ENCODE measurements around the gene FRMD4A. TPM values are rescaled to one million over a fixed set of nuclear protein-coding genes. Genes with fewer than 3 reads are reported as not detected.
"Not testable (repeated sequence)": the region's sequence is repeated elsewhere in the genome, so short reads cannot be mapped to it uniquely, and the experiment has no call there.

Gene FRMD4A
- total RNA-seq, 1 experiment from 2014 or later: not detected

- no peak overlapping the region for H3K27ac ChIP-seq (ENCODE audit: low read length)
- no peak overlapping the region for H3K4me3 ChIP-seq (ENCODE audit: low read length)
- no peaks in the 10 kb centered on the region for H4K20me1 ChIP-seq (ENCODE audit: insufficient read depth, low read depth, low read length)
- no peaks in the 10 kb centered on the region for H3K27me3 ChIP-seq (ENCODE audit: low read length)
- no peak overlapping the region for H3K9ac ChIP-seq (ENCODE audit: low read length)
- no peaks in the 10 kb centered on the region for H3K9me2 ChIP-seq (replicated peaks; ENCODE audit: insufficient read depth, low read length)
- no peaks in the 10 kb centered on the region for H3K79me2 ChIP-seq (ENCODE audit: low read length)
- H3K4me2 ChIP-seq (ENCODE audit: low read depth, low read length, poor library complexity, severe bottlenecking): no peak overlapping the region
- DNase-seq: no peak
- H2AFZ ChIP-seq (ENCODE audit: low read length): no peak overlapping the region
- H3K36me3 ChIP-seq (ENCODE audit: insufficient read depth, low read length): no peaks in the 10 kb centered on the region
- no peaks in the 10 kb centered on the region for H3K4me1 ChIP-seq (ENCODE audit: low read length)
- H3K9me3 ChIP-seq (ENCODE audit: low read length): no peaks in the 10 kb centered on the region
These were observed 422.2 kb downstream of the FRMD4A start for GRCh38 chr10:13908475-13908874.

GRCh38 chr10:13907570-13907969 is 423.2 kb downstream of the FRMD4A start:
- Histone ChIP-seq H3K4me1 (ENCODE audit: low read length) (no peaks in the 10 kb centered on the region), H3K27ac (ENCODE audit: low read length) (no peak overlapping the region), H3K79me2 (ENCODE audit: low read length) (no peaks in the 10 kb centered on the region), H2AFZ (ENCODE audit: low read length) (no peak overlapping the region), H3K9ac (ENCODE audit: low read length) (no peak overlapping the region), H3K36me3 (ENCODE audit: insufficient read depth, low read length) (no peaks in the 10 kb centered on the region), H3K4me2 (ENCODE audit: low read depth, low read length, poor library complexity, severe bottlenecking) (no peak overlapping the region), H3K4me3 (ENCODE audit: low read length) (no peak overlapping the region), H3K9me2 (replicated peaks; ENCODE audit: insufficient read depth, low read length) (no peaks in the 10 kb centered on the region), H3K9me3 (ENCODE audit: low read length) (no peaks in the 10 kb centered on the region), H4K20me1 (ENCODE audit: insufficient read depth, low read depth, low read length) (no peaks in the 10 kb centered on the region), H3K27me3 (ENCODE audit: low read length) (no peaks in the 10 kb centered on the region)
- no peak for DNase-seq

- Histone ChIP-seq H3K27ac (ENCODE audit: low read length) (no peak overlapping the region), H2AFZ (ENCODE audit: low read length) (no peak overlapping the region), H3K4me2 (ENCODE audit: low read depth, low read length, poor library complexity, severe bottlenecking) (no peak overlapping the region), H3K9me2 (replicated peaks; ENCODE audit: insufficient read depth, low read length) (no peaks in the 10 kb centered on the region), H4K20me1 (ENCODE audit: insufficient read depth, low read depth, low read length) (no peaks in the 10 kb centered on the region), H3K9me3 (ENCODE audit: low read length) (no peaks in the 10 kb centered on the region), H3K4me1 (ENCODE audit: low read length) (no peaks in the 10 kb centered on the region), H3K36me3 (ENCODE audit: insufficient read depth, low read length) (no peaks in the 10 kb centered on the region), H3K9ac (ENCODE audit: low read length) (no peak overlapping the region), H3K27me3 (ENCODE audit: low read length) (no peaks in the 10 kb centered on the region), H3K4me3 (ENCODE audit: low read length) (no peak overlapping the region), H3K79me2 (ENCODE audit: low read length) (no peaks in the 10 kb centered on the region)
- no peak for DNase-seq
These were observed 425.4 kb downstream of the FRMD4A start for GRCh38 chr10:13905281-13905680.

GRCh38 chr10:13904064-13904463 is 426.7 kb downstream of the FRMD4A start:
- Histone ChIP-seq H3K27ac (ENCODE audit: low read length) (no peak overlapping the region), H3K79me2 (ENCODE audit: low read length) (no peaks in the 10 kb centered on the region), H3K9me3 (ENCODE audit: low read length) (no peaks in the 10 kb centered on the region), H3K4me1 (ENCODE audit: low read length) (no peaks in the 10 kb centered on the region), H3K9ac (ENCODE audit: low read length) (no peak overlapping the region), H3K36me3 (ENCODE audit: insufficient read depth, low read length) (no peaks in the 10 kb centered on the region), H3K4me2 (ENCODE audit: low read depth, low read length, poor library complexity, severe bottlenecking) (no peak overlapping the region), H3K9me2 (replicated peaks; ENCODE audit: insufficient read depth, low read length) (no peaks in the 10 kb centered on the region), H2AFZ (ENCODE audit: low read length) (no peak overlapping the region), H3K4me3 (ENCODE audit: low read length) (no peak overlapping the region), H4K20me1 (ENCODE audit: insufficient read depth, low read depth, low read length) (no peaks in the 10 kb centered on the region), H3K27me3 (ENCODE audit: low read length) (no peaks in the 10 kb centered on the region)
- DNase-seq: no peak

GRCh38 chr10:13902868-13903587 is 427.7 kb downstream of the FRMD4A start:
- no peaks in the 10 kb centered on the region for H4K20me1 ChIP-seq (ENCODE audit: insufficient read depth, low read depth, low read length)
- no peaks in the 10 kb centered on the region for H3K79me2 ChIP-seq (ENCODE audit: low read length)
- no peak overlapping the region for H3K9ac ChIP-seq (ENCODE audit: low read length)
- no peaks in the 10 kb centered on the region for H3K36me3 ChIP-seq (ENCODE audit: insufficient read depth, low read length)
- H3K9me3 ChIP-seq (ENCODE audit: low read length): no peaks in the 10 kb centered on the region
- H3K4me1 ChIP-seq (ENCODE audit: low read length): no peaks in the 10 kb centered on the region
- H2AFZ ChIP-seq (ENCODE audit: low read length): no peak overlapping the region
- H3K27ac ChIP-seq (ENCODE audit: low read length): no peak overlapping the region
- H3K27me3 ChIP-seq (ENCODE audit: low read length): no peaks in the 10 kb centered on the region
- no peak overlapping the region for H3K4me3 ChIP-seq (ENCODE audit: low read length)
- no peaks in the 10 kb centered on the region for H3K9me2 ChIP-seq (replicated peaks; ENCODE audit: insufficient read depth, low read length)
- DNase-seq: no peak
- H3K4me2 ChIP-seq (ENCODE audit: low read depth, low read length, poor library complexity, severe bottlenecking): no peak overlapping the region

GRCh38 chr10:13899941-13900340 is 430.8 kb downstream of the FRMD4A start:
- Histone ChIP-seq H3K27ac (ENCODE audit: low read length) (no peak overlapping the region), H3K4me1 (ENCODE audit: low read length) (no peaks in the 10 kb centered on the region), H4K20me1 (ENCODE audit: insufficient read depth, low read depth, low read length) (no peaks in the 10 kb centered on the region), H3K4me3 (ENCODE audit: low read length) (no peak overlapping the region), H3K79me2 (ENCODE audit: low read length) (no peaks in the 10 kb centered on the region), H3K9me3 (ENCODE audit: low read length) (no peaks in the 10 kb centered on the region), H3K9me2 (replicated peaks; ENCODE audit: insufficient read depth, low read length) (no peaks in the 10 kb centered on the region), H3K27me3 (ENCODE audit: low read length) (no peaks in the 10 kb centered on the region), H3K9ac (ENCODE audit: low read length) (no peak overlapping the region), H3K36me3 (ENCODE audit: insufficient read depth, low read length) (no peaks in the 10 kb centered on the region), H3K4me2 (ENCODE audit: low read depth, low read length, poor library complexity, severe bottlenecking) (no peak overlapping the region), H2AFZ (ENCODE audit: low read length) (no peak overlapping the region)
- no peak for DNase-seq

GRCh38 chr10:13896146-13896545 is 434.6 kb downstream of the FRMD4A start:
- not testable (repeated sequence) for H3K9ac ChIP-seq (ENCODE audit: low read length); H4K20me1 ChIP-seq (ENCODE audit: insufficient read depth, low read depth, low read length); H3K36me3 ChIP-seq (ENCODE audit: insufficient read depth, low read length); H3K27ac ChIP-seq (ENCODE audit: low read length); DNase-seq; H2AFZ ChIP-seq (ENCODE audit: low read length); H3K4me3 ChIP-seq (ENCODE audit: low read length); H3K79me2 ChIP-seq (ENCODE audit: low read length); H3K4me1 ChIP-seq (ENCODE audit: low read length); H3K27me3 ChIP-seq (ENCODE audit: low read length); H3K4me2 ChIP-seq (ENCODE audit: low read depth, low read length, poor library complexity, severe bottlenecking); H3K9me2 ChIP-seq (replicated peaks; ENCODE audit: insufficient read depth, low read length); H3K9me3 ChIP-seq (ENCODE audit: low read length)

GRCh38 chr10:13894412-13895093 is 436.2 kb downstream of the FRMD4A start:
- Histone ChIP-seq H3K9me3 (ENCODE audit: low read length) (no peaks in the 10 kb centered on the region), H3K9me2 (replicated peaks; ENCODE audit: insufficient read depth, low read length) (no peaks in the 10 kb centered on the region), H3K9ac (ENCODE audit: low read length) (no peak overlapping the region), H3K27ac (ENCODE audit: low read length) (no peak overlapping the region), H3K36me3 (ENCODE audit: insufficient read depth, low read length) (no peaks in the 10 kb centered on the region), H3K4me1 (ENCODE audit: low read length) (no peaks in the 10 kb centered on the region), H2AFZ (ENCODE audit: low read length) (no peak overlapping the region), H3K4me3 (ENCODE audit: low read length) (no peak overlapping the region), H4K20me1 (ENCODE audit: insufficient read depth, low read depth, low read length) (no peaks in the 10 kb centered on the region), H3K79me2 (ENCODE audit: low read length) (no peaks in the 10 kb centered on the region), H3K27me3 (ENCODE audit: low read length) (no peaks in the 10 kb centered on the region), H3K4me2 (ENCODE audit: low read depth, low read length, poor library complexity, severe bottlenecking) (no peak overlapping the region)
- no peak for DNase-seq

Measured in Karpas-422 (cell line).